Measurements from ENCODE around the gene TMEM117.

The TMEM117 gene

DNA sequence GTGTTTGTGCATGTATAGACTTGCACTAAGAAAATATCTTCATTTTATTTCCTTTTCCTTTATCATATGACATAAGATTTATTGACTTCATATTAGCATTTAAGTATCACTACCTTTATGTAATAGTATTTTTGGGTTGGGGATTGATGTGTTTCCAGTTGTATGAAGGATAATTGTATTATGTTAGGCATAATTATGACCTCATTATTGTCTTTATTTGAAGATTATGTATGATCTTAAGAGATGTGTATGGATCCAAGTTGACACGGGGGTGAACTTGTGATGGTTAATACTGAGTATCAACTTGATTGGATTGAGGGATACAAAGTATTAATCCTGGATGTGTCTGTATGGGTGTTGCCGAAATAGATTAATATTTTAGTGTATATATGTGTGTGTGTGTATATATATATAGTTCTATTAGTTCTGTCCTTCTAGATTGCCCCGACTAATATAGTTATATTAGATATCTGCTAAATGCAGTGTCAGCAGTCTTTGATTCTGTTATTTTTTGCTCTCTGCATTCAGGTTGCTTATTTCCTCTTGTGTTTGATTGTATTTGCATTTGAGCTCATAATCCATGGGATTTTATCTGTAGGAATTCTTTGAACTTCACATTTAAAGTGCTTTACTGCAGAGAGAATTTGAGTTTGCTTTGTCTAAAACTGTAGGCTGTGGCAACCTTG is 211.0 kb downstream of the TMEM117 start:
- no peak overlapping the region for H3K4me3 ChIP-seq (ENCODE audit: low read depth, low read length)
- no peak for DNase-seq (ENCODE audit: low read depth)
- TF ChIP-seq, protein P1, sequence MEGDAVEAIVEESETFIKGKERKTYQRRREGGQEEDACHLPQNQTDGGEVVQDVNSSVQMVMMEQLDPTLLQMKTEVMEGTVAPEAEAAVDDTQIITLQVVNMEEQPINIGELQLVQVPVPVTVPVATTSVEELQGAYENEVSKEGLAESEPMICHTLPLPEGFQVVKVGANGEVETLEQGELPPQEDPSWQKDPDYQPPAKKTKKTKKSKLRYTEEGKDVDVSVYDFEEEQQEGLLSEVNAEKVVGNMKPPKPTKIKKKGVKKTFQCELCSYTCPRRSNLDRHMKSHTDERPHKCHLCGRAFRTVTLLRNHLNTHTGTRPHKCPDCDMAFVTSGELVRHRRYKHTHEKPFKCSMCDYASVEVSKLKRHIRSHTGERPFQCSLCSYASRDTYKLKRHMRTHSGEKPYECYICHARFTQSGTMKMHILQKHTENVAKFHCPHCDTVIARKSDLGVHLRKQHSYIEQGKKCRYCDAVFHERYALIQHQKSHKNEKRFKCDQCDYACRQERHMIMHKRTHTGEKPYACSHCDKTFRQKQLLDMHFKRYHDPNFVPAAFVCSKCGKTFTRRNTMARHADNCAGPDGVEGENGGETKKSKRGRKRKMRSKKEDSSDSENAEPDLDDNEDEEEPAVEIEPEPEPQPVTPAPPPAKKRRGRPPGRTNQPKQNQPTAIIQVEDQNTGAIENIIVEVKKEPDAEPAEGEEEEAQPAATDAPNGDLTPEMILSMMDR (IDR thresholded peaks at IDR 0.05; ENCODE audit: insufficient read depth, low read depth, low read length, missing control alignments), result no peak

DNA sequence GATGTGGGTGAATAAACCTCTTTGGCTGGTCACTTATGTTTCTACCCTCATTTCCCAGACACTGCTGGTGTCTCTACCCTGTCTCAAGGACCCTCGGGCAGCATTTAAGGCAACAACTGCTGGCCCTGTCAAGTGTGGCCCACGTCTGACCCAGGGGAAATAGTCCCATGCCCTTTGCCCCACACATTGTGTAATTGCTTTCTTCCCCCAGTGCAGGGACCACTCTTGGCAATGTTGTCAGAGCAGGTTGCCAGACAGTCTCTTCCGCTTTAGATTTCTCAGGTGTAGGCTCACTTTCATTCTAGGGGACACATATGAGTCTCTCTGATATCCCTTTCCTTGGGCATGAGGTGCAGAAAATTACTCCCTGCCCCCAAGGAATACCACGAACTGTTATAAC is 216.7 kb downstream of the TMEM117 start:
- TF ChIP-seq, protein P1 (IDR thresholded peaks at IDR 0.05; ENCODE audit: insufficient read depth, low read depth, low read length, missing control alignments), result no peak

DNA sequence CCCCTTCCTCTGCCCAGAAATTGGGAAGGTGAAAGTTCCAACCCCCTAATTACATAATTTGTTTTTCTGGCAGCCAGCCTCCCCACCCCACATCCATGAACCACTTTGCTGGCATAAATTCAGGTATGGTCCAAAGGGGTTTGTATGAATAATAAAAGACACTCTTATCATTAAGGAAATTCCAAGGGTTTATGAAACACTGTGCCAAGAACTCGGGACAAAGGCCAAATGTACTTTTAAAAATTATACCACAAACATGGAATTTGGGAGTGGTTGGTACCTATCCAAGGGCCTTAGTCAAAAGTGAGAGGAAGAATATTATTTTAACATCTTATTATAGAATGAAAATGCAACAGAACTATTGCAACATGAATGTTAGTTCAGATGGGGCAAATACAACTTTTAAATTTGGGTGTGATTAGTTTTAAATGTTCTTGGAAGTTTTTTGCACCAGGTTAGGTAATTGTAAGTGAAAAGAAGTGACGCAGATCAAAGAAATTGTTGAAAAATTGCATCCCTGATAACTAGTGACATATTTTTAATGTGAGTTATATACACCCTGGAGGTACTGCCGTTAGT is 217.8 kb downstream of the TMEM117 start:
- DNase-seq (ENCODE audit: low read depth), result no peak
- TF ChIP-seq, protein P1 (IDR thresholded peaks at IDR 0.05; ENCODE audit: insufficient read depth, low read depth, low read length, missing control alignments), result no peak
- H3K4me3 ChIP-seq (ENCODE audit: low read depth, low read length), result no peak overlapping the region

More for the DNA sequence above, 216.7 kb downstream of the TMEM117 start:
- H3K4me3 ChIP-seq (ENCODE audit: low read depth, low read length), result no peak overlapping the region
- DNase-seq (ENCODE audit: low read depth), result no peak

DNA sequence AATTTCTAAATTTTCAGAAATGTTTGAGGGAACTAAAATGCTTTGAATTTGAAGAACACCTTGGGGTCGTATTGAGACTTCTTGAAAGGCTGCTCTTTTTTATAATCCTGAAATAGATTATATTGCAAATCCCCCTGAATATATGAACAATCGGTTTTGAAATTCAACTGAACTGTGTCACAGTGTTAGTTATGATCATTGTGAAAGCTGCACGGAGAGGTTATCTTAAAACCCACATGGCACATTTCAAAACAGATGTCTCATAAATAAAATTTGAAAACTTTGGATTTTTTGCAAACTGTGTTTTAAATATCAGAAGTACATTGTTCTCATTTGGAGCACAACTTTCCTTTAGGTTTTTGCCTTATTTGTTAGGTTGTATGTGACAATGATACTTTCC is 218.4 kb downstream of the TMEM117 start:
- no peak for DNase-seq (ENCODE audit: low read depth)
- no peak overlapping the region for H3K4me3 ChIP-seq (ENCODE audit: low read depth, low read length)
- TF ChIP-seq, protein P1 (IDR thresholded peaks at IDR 0.05; ENCODE audit: insufficient read depth, low read depth, low read length, missing control alignments), result no peak

DNA sequence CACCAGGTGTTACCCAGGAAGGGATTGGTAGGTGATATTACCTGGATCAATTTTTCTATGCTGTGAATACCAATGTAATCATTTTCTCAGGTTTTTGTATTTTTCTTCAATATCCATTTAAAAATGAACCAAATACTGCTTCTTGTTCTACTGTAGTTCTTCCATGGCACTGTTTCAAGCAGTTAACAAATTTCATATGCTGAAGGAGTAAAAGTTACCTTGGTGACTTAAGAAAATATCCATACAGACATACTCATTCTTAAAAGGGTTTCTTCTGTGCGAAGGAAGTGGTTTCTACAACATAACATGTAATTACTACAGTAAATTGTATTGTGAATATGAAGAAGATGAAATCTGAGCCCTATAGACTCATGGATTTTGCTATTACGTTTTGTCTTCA is 222.5 kb downstream of the TMEM117 start:
- no peak for DNase-seq (ENCODE audit: low read depth)
- TF ChIP-seq, protein P1 (IDR thresholded peaks at IDR 0.05; ENCODE audit: insufficient read depth, low read depth, low read length, missing control alignments), result no peak
- no peak overlapping the region for H3K4me3 ChIP-seq (ENCODE audit: low read depth, low read length)

DNA sequence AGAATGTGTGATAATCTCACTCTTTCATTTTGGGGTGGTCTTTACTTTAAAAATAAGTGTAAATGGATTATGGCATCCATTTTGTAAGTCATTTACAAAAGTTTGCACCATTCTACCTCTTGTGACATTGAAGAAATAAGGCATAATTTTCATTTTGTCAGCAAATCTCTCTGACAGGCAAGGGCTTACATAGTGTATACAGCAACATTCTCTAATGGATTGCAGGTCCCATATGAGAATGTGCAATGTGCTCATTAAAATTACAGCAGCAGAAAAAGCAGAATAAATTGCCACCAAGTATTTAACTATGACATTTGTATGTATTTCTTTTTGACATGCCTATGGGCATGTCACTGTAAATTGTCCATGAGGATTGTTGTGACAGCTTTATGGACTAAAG is 223.6 kb downstream of the TMEM117 start:
- no peak for DNase-seq (ENCODE audit: low read depth)
- TF ChIP-seq, protein P1 (IDR thresholded peaks at IDR 0.05; ENCODE audit: insufficient read depth, low read depth, low read length, missing control alignments), result no peak
- H3K4me3 ChIP-seq (ENCODE audit: low read depth, low read length), result no peak overlapping the region

DNA sequence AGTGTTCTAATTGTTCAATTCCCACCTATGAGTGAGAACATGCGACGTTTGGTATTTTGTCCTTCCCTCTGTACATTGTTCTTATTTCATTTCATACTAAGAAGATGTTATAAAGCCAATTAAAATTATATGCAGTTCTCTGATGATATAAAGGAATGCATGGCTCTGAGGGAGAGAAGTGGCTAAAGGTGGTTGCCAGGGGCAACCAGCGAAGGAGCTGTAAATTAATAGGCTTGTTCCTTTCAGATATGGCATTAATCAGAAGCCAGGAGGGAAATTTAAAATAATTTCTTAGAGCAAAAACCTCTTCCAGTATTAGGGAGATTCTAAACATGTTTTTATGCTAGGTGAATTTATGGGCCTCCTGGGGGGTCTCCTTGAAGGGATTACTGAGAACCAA is 227.8 kb downstream of the TMEM117 start:
- no peak overlapping the region for H3K4me3 ChIP-seq (ENCODE audit: low read depth, low read length)
- DNase-seq (ENCODE audit: low read depth), result no peak
- TF ChIP-seq, protein P1 (IDR thresholded peaks at IDR 0.05; ENCODE audit: insufficient read depth, low read depth, low read length, missing control alignments), result no peak

Measured in GM12865 (cell line).